GM18951 (cell line): Measurements from ENCODE around the gene ARID1B.

Source experiments
- POLR2A ChIP-seq: IDR thresholded peaks from 4 replicates; pipeline ENCODE4 v1.6.1; 2011; ENCODE audit warnings: mild to moderate bottlenecking; ENCODE audit not compliant: insufficient read length, insufficient read depth; ENCODE audit errors: extremely low read depth
- in situ Hi-C: fragments of 300-500 bp; cut with MboI; formaldehyde crosslinking; loops from one replicate; pipeline ENCODE4 v1.12.0; 2022; ENCODE audit warnings: low sequenced_read_pairs, mixed read lengths, inconsistent platforms; ENCODE audit not compliant: unreplicated experiment

The ARID1B gene

DNA sequence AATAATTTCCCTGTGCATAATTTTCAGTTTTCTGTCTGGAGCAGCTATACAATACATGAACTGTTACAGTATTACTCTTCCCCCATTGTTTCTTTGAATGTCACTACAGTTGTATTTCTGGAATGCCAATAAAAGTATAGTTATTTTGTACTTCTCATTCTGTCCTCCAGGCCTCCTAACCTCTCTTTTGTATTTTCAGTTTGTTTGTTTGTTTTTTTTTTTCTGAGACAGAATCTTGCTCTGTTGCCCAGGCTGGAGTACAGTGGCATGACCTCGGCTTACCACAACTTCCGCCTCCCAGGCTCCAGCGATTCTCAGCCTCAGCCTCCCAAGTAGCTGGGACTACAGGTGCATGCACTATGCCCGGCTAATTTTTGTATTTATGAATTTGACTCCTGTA, 16.8 kb upstream of the ARID1B start:
- in situ Hi-C loops = no loop called here
- TF ChIP-seq POLR2A = no peak

DNA sequence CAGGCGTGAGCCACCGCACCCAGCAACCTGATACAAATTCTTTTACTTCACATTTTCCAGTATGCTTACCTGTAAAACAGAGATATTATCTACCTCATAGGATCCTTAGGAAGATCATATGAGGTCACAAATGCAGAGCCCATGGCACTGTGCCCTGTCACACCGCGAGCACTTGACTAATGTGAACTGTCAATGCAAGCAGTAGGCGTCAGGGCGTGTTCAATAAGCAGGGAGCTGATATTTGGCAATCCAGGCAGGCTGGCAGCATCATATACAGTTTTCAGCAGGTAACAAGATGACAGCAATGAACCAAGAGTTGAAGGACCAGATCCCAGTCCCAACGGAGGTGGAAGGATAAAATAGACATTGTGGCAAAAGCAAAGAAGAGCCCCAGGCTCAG, 14.6 kb upstream of the ARID1B start:
- no peak for TF ChIP-seq POLR2A
- in situ Hi-C loops = no loop called here

DNA sequence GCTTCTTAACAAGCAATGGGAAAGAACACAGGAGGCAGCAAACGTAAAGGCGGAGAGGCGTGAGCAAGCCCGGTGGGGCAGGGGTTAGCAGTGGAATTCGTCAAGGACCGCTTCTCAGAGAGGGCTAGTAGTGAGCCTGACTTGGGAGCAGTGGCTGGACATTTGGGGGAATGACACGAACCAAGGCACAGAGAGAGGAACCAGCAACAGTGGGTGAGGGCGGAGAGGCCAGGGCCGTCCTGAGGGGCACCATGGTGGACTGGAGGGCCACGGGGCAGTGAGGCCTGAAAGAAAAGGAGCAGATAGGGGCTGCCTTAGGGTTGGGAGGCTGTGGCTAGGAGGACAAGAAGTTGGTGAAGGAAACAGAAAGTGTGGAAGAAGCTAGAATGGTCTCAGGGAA, 12.1 kb upstream of the ARID1B start:
- in situ Hi-C loops = no loop called here

DNA sequence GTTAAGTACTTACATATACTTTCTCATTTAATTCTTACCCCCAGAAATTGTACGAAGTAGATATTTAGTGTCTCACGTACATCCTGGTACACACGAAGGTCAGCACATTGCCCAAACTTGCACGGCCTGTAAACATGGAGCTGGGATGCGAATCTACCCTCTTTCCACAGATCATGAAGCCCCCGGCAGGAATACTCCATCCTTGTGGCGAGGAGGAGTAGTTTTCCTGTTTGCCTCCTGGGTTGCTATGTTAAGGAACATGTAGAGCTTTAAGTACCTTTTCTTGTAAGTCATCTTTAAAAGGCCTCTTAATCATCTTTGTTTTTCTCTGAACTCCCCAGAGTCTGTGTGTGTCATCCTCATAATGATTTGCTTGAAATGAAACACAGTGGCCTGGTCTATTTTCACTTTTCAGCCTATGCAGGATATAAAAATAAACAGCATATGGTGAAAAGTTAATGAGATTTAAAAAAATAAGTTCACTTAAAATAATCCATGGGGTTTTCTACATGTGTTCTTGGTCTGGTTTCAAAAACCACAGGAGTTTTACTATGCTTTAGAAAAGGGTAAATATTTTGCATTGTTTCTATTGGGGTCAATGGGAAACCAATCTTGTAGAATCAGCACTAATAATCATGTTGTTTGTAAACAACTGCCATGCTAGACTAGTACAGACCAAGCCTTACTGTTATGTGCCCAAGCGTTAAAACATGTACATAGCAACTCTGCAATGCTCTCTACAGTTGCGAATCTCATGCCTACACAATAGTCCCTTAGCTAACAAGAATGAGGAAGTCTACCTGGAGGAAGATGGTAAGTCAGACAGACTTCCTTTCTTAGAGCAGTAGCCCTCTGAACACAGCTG, 9.3 kb upstream of the ARID1B start:
- in situ Hi-C loops = no loop called here
- TF ChIP-seq POLR2A = no peak

More for the DNA sequence above, 12.1 kb upstream of the ARID1B start:
- no peak for TF ChIP-seq POLR2A

DNA sequence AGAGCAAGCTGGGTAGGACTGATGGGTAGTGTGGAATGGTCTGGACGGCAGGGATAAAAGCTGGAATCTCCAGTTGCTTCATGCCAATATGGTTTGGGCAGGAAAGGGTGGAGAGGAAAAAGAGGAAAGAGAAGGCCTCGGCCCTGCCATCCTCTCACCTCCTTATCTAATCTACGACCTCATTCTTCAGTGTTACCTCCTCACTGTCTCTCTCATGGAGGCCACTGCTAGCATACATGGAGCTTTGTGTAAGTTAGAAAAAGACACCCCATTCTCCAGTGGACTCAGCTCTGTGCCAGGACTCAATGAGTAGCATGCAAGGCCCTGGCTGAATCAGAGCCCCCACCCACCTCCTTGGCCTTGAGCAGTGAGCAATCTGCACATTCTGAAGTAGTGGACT, 6.1 kb upstream of the ARID1B start:
- no peak for TF ChIP-seq POLR2A
- in situ Hi-C loops = no loop called here

DNA sequence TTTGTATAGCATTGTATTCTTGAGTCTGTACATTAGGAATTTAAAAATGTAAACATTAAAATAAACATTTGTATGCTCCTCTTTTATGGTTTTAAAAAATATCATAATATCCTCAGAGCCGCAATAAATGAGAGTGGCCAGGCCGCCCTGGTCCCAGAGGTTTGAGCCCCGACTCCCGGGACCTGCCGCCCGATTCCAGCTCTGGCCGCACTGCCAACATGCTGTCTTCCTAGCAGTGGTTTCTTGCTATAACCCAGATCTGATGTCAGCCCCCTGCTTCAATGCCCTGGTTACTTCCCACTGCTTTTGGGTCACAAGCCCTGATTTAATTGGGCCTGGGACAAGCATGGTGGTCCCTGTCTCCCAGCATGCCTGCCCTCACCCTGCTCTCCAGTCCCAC, 5.4 kb upstream of the ARID1B start:
- no peak for TF ChIP-seq POLR2A
- in situ Hi-C loops = no loop called here

DNA sequence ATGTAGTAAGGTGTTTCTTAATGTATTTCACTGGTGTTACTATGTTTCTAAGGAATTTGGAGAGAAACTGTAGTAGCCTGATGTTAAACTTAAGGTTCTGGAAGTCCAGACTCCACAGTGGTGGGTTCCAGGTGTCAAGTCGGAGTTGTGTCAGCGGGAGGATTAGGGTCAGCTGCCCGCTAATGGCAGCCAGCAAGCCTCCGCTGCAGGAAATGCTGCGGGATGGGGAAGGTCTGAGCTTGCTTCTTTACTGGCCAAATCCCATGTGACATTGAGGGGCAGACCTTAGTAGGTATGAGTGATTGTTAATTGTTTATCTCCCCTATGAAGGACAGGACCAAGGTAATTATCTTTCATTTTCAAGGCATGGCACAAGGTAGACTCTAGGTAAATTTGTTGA, 3.7 kb upstream of the ARID1B start:
- no peak for TF ChIP-seq POLR2A
- in situ Hi-C loops = no loop called here

DNA sequence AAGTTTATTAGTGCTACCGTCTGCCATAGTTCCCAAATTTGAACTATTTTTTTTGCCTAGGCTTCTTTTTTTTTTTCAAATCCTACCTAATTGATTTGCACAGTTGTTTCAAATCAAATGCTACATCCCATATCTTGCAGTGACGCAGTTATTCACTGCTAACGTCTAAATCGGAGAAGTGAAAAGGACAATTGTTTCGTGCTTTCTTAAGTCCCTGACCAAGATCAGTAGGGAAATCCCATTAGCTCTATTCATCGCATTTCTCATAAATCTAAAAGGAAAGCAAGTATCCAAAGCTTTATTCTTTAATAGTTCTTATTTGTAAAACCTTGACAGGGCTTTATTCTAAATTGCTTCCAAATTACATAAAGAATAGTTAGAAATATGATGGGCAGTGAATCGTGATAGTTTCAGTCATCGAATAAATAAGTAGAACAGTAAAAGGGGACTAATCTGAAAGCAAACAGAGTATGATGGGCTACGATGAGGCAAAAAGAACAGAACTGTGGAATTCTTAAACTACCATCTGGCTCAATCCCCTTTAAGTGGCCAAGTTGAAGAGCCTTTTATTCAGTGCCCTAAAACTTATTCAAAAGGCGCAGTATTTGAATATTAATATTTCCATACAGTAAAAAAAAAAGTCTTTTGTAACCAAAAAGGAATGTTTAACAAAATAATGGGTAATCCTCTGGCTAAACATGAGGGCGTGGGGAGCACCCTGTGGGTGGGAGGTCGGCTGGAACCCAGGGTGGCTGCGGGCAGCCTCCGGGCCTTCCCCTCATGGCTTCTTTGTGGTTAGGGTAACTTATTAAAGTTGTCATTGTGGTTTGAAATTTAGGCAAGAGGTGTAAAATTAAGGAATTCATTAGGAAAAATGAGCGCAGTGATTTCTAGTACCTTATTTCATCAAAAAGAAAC, 3.0 kb upstream of the ARID1B start:
- in situ Hi-C loops = no loop called here
- no peak for TF ChIP-seq POLR2A

DNA sequence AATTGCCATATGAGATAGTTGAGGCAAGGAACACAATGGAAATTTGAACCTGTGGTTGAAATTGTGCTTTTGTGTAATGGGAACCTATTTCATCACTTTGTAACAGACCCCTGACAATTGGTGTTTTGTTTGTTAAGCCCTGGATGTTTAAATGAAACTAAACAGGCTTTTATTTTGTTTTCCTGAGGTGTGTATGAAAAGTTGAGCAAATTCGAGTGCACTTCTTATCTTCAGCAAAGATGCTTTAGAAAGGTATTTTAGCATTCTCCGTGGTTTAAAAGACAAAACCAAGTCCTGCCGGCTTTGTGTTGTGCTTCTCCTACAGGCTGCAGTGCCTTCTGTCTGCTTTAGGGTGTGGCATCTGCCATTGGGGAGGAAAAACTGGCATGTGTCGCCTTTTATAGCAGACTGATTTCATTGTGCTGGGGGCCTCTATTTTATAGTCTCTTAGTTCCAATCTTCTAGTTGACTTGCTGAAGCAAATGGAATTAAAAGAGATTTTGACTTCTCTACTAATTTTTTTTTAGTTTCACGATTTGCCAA, 2.2 kb upstream of the ARID1B start:
- in situ Hi-C loops = no loop called here
- no peak for TF ChIP-seq POLR2A

DNA sequence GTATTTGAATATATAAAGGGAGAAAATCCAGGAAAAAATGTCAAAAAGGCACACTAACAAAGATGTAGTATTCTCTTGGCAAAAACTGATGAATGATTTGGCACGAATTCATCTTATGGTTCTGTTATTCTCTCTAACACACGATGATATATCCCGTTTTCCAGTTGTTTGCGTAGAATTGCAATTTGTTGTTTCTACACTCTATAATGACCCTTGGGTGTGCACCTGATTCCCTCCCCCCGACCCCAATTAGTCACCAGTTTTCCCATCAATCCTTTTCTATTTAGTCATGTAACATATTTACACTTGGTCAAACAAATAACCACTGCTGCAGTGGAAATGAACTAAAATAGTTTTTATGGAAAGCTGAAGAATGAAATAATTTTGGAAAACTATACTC, 1.5 kb upstream of the ARID1B start:
- no peak for TF ChIP-seq POLR2A
- in situ Hi-C loops = no loop called here

DNA sequence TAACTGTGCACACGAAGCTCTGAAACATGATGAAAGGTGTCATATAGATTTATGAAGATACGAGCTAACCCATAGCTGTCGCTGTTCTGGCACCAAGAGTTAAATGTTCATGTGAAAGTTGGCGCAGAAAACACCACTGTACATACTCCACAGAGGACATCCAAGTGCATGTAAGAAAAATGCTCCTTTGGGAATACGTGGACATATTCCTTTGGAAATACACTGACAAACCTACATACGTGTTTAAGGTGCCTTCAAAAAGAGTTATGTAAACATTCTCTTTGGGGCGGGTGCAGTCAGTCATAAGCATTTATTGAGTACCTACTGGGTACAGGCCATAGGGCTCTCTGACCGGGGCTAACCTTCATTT, 723 bp upstream of the ARID1B start:
- in situ Hi-C loops = no loop called here
- TF ChIP-seq POLR2A = no peak

DNA sequence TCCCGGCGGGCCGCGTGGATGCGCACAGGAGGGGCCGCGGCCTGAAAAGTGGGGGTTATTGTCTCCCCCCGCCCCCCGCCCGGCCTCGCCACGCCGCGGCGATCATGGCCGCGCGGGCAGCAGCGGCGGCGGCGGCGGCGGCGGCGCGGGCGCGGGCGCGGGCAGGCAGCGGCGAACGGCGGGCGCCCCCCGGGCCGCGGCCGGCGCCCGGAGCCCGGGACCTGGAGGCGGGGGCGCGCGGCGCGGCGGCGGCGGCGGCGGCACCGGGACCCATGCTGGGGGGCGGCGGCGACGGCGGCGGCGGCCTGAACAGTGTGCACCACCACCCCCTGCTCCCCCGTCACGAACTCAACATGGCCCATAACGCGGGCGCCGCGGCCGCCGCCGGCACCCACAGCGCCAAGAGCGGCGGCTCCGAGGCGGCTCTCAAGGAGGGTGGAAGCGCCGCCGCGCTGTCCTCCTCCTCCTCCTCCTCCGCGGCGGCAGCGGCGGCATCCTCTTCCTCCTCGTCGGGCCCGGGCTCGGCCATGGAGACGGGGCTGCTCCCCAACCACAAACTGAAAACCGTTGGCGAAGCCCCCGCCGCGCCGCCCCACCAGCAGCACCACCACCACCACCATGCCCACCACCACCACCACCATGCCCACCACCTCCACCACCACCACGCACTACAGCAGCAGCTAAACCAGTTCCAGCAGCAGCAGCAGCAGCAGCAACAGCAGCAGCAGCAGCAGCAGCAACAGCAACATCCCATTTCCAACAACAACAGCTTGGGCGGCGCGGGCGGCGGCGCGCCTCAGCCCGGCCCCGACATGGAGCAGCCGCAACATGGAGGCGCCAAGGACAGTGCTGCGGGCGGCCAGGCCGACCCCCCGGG, 637 bp downstream of the ARID1B start:
- peak; percentile 43 for TF ChIP-seq POLR2A
- in situ Hi-C loops = no loop called here
